Panc1 (cell line): ENCODE data around the gene PCSK5.

Experiments
- POLR2AphosphoS5 ChIP-seq: IDR thresholded peaks from 2 replicates; pipeline ENCODE4 v1.6.1; 2012; ENCODE audit warnings: mild to moderate bottlenecking, low read depth, low read length, moderate library complexity
- TF ChIP-seq, protein P1 (sequence below): fragments of 450-650 bp; IDR thresholded peaks from 2 replicates; pipeline ENCODE4 v1.5.1; 2017; ENCODE audit warnings: mild to moderate bottlenecking
- TF ChIP-seq, protein P2 (sequence below), 2 experiments: IDR thresholded peaks; 2 replicates each; pipeline ENCODE4 v1.6.1; 2011 to 2012; ENCODE audit warnings: low read depth in 2 of 2, control low read depth in 1 of 2, low read length in 1 of 2, mild to moderate bottlenecking in 1 of 2, moderate library complexity in 1 of 2; ENCODE audit not compliant: insufficient read depth in 1 of 2

DNA sequence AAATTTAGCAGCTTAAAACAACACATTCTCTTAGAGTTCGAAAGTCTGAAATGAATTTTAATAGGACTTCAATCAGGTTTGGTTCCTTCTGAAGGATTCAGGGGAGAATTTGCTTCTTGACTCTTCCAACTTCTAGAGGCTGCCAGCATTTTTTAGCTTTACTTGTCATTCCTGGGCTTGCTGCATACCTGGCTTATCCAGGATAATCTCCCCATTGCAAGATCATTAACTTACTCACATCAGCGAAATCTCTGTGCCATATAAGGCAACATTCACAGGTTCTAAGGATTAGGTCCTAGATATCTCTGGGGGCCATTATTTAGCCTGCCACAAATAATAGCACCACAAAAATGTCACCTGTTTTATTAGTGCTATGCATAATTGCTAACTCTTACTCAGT, 46.2 kb upstream of the PCSK5 start:
- TF ChIP-seq, protein P1, sequence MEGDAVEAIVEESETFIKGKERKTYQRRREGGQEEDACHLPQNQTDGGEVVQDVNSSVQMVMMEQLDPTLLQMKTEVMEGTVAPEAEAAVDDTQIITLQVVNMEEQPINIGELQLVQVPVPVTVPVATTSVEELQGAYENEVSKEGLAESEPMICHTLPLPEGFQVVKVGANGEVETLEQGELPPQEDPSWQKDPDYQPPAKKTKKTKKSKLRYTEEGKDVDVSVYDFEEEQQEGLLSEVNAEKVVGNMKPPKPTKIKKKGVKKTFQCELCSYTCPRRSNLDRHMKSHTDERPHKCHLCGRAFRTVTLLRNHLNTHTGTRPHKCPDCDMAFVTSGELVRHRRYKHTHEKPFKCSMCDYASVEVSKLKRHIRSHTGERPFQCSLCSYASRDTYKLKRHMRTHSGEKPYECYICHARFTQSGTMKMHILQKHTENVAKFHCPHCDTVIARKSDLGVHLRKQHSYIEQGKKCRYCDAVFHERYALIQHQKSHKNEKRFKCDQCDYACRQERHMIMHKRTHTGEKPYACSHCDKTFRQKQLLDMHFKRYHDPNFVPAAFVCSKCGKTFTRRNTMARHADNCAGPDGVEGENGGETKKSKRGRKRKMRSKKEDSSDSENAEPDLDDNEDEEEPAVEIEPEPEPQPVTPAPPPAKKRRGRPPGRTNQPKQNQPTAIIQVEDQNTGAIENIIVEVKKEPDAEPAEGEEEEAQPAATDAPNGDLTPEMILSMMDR: no peak
- no peak for TF ChIP-seq POLR2AphosphoS5
- TF ChIP-seq, protein P2, sequence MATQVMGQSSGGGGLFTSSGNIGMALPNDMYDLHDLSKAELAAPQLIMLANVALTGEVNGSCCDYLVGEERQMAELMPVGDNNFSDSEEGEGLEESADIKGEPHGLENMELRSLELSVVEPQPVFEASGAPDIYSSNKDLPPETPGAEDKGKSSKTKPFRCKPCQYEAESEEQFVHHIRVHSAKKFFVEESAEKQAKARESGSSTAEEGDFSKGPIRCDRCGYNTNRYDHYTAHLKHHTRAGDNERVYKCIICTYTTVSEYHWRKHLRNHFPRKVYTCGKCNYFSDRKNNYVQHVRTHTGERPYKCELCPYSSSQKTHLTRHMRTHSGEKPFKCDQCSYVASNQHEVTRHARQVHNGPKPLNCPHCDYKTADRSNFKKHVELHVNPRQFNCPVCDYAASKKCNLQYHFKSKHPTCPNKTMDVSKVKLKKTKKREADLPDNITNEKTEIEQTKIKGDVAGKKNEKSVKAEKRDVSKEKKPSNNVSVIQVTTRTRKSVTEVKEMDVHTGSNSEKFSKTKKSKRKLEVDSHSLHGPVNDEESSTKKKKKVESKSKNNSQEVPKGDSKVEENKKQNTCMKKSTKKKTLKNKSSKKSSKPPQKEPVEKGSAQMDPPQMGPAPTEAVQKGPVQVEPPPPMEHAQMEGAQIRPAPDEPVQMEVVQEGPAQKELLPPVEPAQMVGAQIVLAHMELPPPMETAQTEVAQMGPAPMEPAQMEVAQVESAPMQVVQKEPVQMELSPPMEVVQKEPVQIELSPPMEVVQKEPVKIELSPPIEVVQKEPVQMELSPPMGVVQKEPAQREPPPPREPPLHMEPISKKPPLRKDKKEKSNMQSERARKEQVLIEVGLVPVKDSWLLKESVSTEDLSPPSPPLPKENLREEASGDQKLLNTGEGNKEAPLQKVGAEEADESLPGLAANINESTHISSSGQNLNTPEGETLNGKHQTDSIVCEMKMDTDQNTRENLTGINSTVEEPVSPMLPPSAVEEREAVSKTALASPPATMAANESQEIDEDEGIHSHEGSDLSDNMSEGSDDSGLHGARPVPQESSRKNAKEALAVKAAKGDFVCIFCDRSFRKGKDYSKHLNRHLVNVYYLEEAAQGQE (IDR thresholded peaks at IDR 0.05; ENCODE audit: insufficient read depth in 1 of 2, low read depth in 2 of 2, low read length in 1 of 2): no peak
